GM19397 (cell line): Measurements from ENCODE around the gene CPLX1.
"Not testable (repeated sequence)": the region's sequence is repeated elsewhere in the genome, so short reads cannot be mapped to it uniquely, and the experiment has no call there.

Source experiments
- ATAC-seq: cut with Tn5 transposase; IDR thresholded peaks from one replicate; pipeline ENCODE4 v1.9.1; 2021; ENCODE audit warnings: mild to moderate bottlenecking, moderate library complexity; ENCODE audit not compliant: unreplicated experiment

Gene CPLX1

DNA sequence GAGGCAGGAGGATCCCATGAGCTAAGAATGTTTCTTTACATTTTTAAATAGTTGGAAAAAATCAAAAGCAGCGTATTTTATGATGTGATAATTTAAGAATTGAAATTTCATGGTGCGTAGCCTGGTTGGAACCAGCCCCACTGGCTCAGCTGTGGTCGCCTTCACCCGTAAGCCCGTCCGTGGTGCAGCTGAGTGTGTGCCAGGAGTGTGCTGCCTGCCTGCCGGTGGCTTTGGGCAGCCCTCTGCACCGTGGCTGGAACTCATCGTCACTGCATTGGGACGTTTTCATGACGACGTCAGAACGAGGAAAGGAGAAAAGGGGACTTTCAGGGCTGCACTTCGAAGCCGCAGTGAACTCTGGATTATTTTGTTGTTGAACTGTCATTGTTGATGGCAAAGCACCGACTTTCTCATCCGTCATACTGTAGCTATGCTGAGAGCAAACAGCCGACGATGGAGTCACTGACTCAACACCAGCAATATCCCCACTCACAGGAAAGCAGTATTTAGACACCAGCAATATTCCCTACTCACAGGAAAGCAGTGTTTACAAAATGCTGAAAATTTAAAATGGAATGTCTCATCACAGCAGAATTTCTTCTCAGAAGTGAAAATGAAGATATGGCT is 85.2 kb downstream of the CPLX1 start:
- ATAC-seq, result no peak

DNA sequence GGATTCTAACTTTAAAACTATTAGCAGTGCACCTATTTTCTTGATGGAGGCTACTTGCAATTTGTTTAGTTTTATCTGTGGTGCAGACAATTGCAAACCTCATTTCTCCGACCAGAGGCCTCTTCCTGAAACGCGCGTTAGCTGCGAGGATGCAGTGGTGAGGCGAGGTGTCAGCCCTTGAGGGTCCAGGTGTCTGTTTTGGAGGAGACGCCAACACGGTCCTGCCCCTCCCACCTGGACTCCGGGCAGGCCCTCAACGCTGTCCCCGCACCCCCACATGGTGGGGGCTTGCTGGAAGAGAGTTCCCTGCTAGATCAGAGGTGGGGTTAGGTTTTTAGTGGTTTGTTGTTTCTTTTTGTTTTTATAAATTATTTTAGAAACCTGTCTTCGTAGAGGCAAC is 85.9 kb downstream of the CPLX1 start:
- ATAC-seq, result no peak

DNA sequence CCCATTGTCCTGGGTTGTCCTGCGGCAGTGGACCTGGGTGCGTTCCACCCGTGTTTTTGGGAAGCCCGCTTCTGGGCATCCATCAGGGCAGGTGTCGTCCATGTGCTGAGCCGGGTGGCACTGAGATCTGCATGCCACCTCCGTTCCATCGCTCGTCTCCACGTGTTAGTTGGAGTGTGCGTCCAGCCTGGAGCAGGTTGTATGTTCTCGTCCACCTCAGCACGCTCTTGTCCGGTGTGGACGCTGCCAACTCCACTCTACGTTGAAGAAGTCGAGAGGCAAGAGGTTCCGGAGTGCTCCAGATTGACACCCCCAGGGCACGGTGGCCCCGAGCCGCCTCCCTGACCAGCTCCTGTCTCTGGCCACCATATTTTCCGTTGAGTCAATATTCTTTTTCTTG is 86.4 kb downstream of the CPLX1 start:
- ATAC-seq, result no peak

GRCh38 chr4:738781-739280 is 87.1 kb downstream of the CPLX1 start:
- no peak for ATAC-seq

- ATAC-seq, result not testable (repeated sequence)
Observed at GRCh38 chr4:736561-736960, 89.4 kb downstream of the CPLX1 start.

DNA sequence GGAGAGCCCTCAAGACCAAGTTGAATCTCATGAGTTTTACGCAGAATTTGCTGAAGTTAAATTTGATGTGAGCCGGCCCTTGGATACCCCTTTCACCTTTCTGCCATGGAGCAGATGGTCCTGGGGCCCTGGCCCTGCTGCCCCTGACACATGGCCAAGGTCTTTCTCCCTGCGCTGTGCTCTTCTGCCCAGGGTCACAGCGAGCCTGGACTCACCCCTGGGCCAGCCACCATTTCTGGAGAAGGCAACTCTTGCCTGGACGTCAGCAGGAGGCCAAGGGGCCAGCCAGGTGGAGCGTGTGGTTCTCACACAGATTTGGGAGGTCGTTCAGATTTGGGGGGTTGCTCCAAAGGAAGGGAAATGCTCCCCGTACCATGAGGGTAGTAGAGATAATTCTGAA is 90.3 kb downstream of the CPLX1 start:
- no peak for ATAC-seq
